B cell (primary cell): ENCODE results near the gene UGDH.

Experiments used
- CTCF ChIP-seq: fragments of 200-600 bp; IDR thresholded peaks from one replicate; pipeline ENCODE4 v1.8.0; 2022; ENCODE audit warnings: antibody characterized with exemption, mild to moderate bottlenecking
- EZH2 ChIP-seq: IDR thresholded peaks from 2 replicates; pipeline ENCODE4 v1.6.1; 2012; ENCODE audit warnings: borderline replicate concordance, low read depth, mild to moderate bottlenecking, moderate library complexity, low read length; ENCODE audit not compliant: insufficient read depth, poor library complexity, severe bottlenecking

GRCh38 chr4:39533541-39533940, 6.3 kb upstream of the UGDH start:
- TF ChIP-seq CTCF (no peak), EZH2 (no peak)
